Measurements from ENCODE around the gene IFIT1.

DNA sequence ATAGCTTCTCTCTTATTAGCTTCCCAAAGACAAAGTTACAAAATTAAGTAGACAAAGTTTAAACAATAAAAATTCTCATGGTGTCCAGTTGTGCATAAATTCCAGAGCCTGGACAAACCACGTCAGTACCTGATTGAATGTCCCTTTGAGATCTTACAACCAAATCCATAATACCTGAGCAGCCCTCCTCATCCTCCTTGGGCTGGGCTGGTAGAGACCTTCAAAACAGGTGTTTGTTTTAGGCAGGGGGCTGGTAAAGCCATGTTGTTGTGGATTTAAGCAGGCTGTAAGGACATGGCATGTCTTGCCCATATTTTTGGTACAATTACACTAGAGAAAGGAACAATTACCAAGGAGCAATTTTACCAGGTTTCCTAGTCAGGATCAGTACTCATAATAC is 24.0 kb downstream of the IFIT1 start:
- TF ChIP-seq, protein P1, sequence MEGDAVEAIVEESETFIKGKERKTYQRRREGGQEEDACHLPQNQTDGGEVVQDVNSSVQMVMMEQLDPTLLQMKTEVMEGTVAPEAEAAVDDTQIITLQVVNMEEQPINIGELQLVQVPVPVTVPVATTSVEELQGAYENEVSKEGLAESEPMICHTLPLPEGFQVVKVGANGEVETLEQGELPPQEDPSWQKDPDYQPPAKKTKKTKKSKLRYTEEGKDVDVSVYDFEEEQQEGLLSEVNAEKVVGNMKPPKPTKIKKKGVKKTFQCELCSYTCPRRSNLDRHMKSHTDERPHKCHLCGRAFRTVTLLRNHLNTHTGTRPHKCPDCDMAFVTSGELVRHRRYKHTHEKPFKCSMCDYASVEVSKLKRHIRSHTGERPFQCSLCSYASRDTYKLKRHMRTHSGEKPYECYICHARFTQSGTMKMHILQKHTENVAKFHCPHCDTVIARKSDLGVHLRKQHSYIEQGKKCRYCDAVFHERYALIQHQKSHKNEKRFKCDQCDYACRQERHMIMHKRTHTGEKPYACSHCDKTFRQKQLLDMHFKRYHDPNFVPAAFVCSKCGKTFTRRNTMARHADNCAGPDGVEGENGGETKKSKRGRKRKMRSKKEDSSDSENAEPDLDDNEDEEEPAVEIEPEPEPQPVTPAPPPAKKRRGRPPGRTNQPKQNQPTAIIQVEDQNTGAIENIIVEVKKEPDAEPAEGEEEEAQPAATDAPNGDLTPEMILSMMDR (conservative IDR thresholded peaks at IDR 0.05; ENCODE audit: low read depth in 2 of 2): no peak
- TF ChIP-seq POLR2AphosphoS5 (IDR thresholded peaks at IDR 0.05; ENCODE audit: low read depth): no peak
